Activated T-helper 2 cell treated with anti-CD3 and anti-CD28 coated beads, Interferon-gamma antibody, Interleukin-2, Interleukin-4, amounts not matched to agents 10 μg/mL and 5 μg/mL and 100 μg/mL, durations not matched to agents 14 hours and 24 hours and 36 hours (primary cell): ENCODE data around the gene OR1F1. TPM values are rescaled to one million over a fixed set of nuclear protein-coding genes. Genes with fewer than 3 reads are reported as not detected.

Experiments
- total RNA-seq: library from RNA; stranded (reverse); gene quantifications from 2 replicates; pipeline ENCODE4 v1.2.3, GENCODE V29; 2022

OR1F1 gene
- total RNA-seq, 1 donor from 2014 or later, result not detected

Other genes starting within 250 kb of the OR1F1 start
- 0.09 TPM in 1 of 2 replicates, not detected in the other for gene KREMEN2, start 223.9 kb upstream of the OR1F1 start, total RNA-seq
- gene PAQR4, start 218.9 kb upstream of the OR1F1 start, total RNA-seq, result 46.9 and 49.9 TPM in 2 replicates
- gene PKMYT1, start 207.8 kb upstream of the OR1F1 start, total RNA-seq, result 102 and 106 TPM in 2 replicates
- gene CLDN9, start 175.3 kb upstream of the OR1F1 start, total RNA-seq, result 0.11 and 0.14 TPM in 2 replicates
- gene CLDN6, start 170.0 kb upstream of the OR1F1 start, total RNA-seq, result not detected in 2 replicates
- gene TNFRSF12A, start 167.8 kb upstream of the OR1F1 start, total RNA-seq, result 9.6 and 11.6 TPM in 2 replicates
- gene HCFC1R1, start 164.3 kb upstream of the OR1F1 start, total RNA-seq, result 29.9 and 30.3 TPM in 2 replicates
- 59.0 and 59.1 TPM in 2 replicates for gene THOC6, start 164.2 kb upstream of the OR1F1 start, total RNA-seq
- 0.71 and 0.84 TPM in 2 replicates for gene BICDL2, start 151.3 kb upstream of the OR1F1 start, total RNA-seq
- 7.7 TPM in 2 replicates for gene MMP25, start 141.6 kb upstream of the OR1F1 start, total RNA-seq
- 773 and 798 TPM in 2 replicates for gene IL32, start 122.6 kb upstream of the OR1F1 start, total RNA-seq
- not detected in 2 replicates for gene ZSCAN10, start 88.9 kb upstream of the OR1F1 start, total RNA-seq
- gene ZNF205, start 75.6 kb upstream of the OR1F1 start, total RNA-seq, result 0.09 and 0.18 TPM in 2 replicates
- gene ZNF213, start 53.2 kb upstream of the OR1F1 start, total RNA-seq, result 9.1 and 9.3 TPM in 2 replicates
- gene ZNF200, start 47.0 kb downstream of the OR1F1 start, total RNA-seq, result 11.0 and 12.2 TPM in 2 replicates
- 0.18 TPM in 1 of 2 replicates, not detected in the other for gene MEFV, start 68.4 kb downstream of the OR1F1 start, total RNA-seq
- gene ZNF263, start 95.3 kb downstream of the OR1F1 start, total RNA-seq, result 22.9 and 26.6 TPM in 2 replicates
- gene TIGD7, start 117.2 kb downstream of the OR1F1 start, total RNA-seq, result 2.5 and 3.6 TPM in 2 replicates
- gene ZNF75A, start 117.3 kb downstream of the OR1F1 start, total RNA-seq, result 25.4 and 31.8 TPM in 2 replicates
- not detected in 2 replicates for gene OR2C1, start 167.7 kb downstream of the OR1F1 start, total RNA-seq
- 13.2 and 16.1 TPM in 2 replicates for gene ZSCAN32, start 212.8 kb downstream of the OR1F1 start, total RNA-seq
- gene ZNF174, start 213.0 kb downstream of the OR1F1 start, total RNA-seq, result 9.2 and 11.1 TPM in 2 replicates